ENCODE data around the gene GALE. TPM values are rescaled to one million over a fixed set of nuclear protein-coding genes. Genes with fewer than 3 reads are reported as not detected.

GALE gene
- total and polyA plus RNA-seq, 2 of the 13 experiments (the other 11 are each of a cell fraction or from before 2014, with no cell fraction given), result 85.2 to 88.4 TPM

DNA sequence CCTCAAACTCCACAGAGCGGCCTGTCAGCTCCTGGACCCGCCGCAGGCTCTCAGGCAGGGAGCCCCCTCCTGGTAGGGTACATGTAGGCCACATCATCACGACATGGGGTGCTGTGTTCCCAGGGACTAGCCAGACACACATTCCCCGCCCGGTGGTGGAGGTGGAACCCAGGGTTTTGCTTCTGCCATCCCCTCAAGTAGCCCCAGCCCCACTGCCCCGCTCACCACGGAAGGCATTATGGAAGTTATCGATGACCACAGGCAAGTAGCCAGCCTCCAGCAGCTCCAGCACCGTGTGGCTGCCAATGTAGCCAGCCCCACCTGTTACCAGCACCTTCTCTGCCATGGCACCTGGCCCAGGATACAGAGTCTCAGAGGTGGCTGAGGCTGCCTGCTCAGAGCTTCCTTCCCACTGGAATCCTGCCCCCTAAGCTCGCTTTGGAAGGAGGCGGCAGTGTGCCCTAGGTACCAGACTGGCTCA is 1.9 kb downstream of the GALE start (continued):
- TF ChIP-seq ERF (CRISPR knock-in tag; IDR thresholded peaks at IDR 0.05), result no peak
- TF ChIP-seq, protein P1, sequence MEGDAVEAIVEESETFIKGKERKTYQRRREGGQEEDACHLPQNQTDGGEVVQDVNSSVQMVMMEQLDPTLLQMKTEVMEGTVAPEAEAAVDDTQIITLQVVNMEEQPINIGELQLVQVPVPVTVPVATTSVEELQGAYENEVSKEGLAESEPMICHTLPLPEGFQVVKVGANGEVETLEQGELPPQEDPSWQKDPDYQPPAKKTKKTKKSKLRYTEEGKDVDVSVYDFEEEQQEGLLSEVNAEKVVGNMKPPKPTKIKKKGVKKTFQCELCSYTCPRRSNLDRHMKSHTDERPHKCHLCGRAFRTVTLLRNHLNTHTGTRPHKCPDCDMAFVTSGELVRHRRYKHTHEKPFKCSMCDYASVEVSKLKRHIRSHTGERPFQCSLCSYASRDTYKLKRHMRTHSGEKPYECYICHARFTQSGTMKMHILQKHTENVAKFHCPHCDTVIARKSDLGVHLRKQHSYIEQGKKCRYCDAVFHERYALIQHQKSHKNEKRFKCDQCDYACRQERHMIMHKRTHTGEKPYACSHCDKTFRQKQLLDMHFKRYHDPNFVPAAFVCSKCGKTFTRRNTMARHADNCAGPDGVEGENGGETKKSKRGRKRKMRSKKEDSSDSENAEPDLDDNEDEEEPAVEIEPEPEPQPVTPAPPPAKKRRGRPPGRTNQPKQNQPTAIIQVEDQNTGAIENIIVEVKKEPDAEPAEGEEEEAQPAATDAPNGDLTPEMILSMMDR (CRISPR knock-in tag; IDR thresholded peaks at IDR 0.05), result peak; percentile 48
- no peak for TF ChIP-seq SUZ12 (IDR thresholded peaks at IDR 0.05; ENCODE audit: low read depth, low read length)
- TF ChIP-seq ZNF138 (CRISPR knock-in tag; IDR thresholded peaks at IDR 0.05; ENCODE audit: low read depth), result no peak
- TF ChIP-seq ZNF563 (CRISPR knock-in tag; IDR thresholded peaks at IDR 0.05), result no peak
- no peak for TF ChIP-seq ZNF446 (CRISPR knock-in tag; IDR thresholded peaks at IDR 0.05)
- TF ChIP-seq KLF12 (CRISPR knock-in tag; IDR thresholded peaks at IDR 0.05; ENCODE audit: borderline replicate concordance), result no peak
- TF ChIP-seq, protein P2, sequence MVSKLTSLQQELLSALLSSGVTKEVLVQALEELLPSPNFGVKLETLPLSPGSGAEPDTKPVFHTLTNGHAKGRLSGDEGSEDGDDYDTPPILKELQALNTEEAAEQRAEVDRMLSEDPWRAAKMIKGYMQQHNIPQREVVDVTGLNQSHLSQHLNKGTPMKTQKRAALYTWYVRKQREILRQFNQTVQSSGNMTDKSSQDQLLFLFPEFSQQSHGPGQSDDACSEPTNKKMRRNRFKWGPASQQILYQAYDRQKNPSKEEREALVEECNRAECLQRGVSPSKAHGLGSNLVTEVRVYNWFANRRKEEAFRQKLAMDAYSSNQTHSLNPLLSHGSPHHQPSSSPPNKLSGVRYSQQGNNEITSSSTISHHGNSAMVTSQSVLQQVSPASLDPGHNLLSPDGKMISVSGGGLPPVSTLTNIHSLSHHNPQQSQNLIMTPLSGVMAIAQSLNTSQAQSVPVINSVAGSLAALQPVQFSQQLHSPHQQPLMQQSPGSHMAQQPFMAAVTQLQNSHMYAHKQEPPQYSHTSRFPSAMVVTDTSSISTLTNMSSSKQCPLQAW (CRISPR knock-in tag; IDR thresholded peaks at IDR 0.05), result no peak
- TF ChIP-seq KLF6 (CRISPR knock-in tag; IDR thresholded peaks at IDR 0.05), result no peak
- no peak for TF ChIP-seq ARNT (IDR thresholded peaks at IDR 0.05)
- no peak for TF ChIP-seq MAF1 (CRISPR knock-in tag; IDR thresholded peaks at IDR 0.05; ENCODE audit: borderline replicate concordance)
- no peak for TF ChIP-seq ZNF441 (CRISPR knock-in tag; IDR thresholded peaks at IDR 0.05; ENCODE audit: borderline replicate concordance)
- TF ChIP-seq NR2F1 (CRISPR knock-in tag; IDR thresholded peaks at IDR 0.05), result no peak
- TF ChIP-seq, protein P3, sequence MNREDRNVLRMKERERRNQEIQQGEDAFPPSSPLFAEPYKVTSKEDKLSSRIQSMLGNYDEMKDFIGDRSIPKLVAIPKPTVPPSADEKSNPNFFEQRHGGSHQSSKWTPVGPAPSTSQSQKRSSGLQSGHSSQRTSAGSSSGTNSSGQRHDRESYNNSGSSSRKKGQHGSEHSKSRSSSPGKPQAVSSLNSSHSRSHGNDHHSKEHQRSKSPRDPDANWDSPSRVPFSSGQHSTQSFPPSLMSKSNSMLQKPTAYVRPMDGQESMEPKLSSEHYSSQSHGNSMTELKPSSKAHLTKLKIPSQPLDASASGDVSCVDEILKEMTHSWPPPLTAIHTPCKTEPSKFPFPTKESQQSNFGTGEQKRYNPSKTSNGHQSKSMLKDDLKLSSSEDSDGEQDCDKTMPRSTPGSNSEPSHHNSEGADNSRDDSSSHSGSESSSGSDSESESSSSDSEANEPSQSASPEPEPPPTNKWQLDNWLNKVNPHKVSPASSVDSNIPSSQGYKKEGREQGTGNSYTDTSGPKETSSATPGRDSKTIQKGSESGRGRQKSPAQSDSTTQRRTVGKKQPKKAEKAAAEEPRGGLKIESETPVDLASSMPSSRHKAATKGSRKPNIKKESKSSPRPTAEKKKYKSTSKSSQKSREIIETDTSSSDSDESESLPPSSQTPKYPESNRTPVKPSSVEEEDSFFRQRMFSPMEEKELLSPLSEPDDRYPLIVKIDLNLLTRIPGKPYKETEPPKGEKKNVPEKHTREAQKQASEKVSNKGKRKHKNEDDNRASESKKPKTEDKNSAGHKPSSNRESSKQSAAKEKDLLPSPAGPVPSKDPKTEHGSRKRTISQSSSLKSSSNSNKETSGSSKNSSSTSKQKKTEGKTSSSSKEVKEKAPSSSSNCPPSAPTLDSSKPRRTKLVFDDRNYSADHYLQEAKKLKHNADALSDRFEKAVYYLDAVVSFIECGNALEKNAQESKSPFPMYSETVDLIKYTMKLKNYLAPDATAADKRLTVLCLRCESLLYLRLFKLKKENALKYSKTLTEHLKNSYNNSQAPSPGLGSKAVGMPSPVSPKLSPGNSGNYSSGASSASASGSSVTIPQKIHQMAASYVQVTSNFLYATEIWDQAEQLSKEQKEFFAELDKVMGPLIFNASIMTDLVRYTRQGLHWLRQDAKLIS (CRISPR knock-in tag; IDR thresholded peaks at IDR 0.05), result no peak
- TF ChIP-seq, protein P4, sequence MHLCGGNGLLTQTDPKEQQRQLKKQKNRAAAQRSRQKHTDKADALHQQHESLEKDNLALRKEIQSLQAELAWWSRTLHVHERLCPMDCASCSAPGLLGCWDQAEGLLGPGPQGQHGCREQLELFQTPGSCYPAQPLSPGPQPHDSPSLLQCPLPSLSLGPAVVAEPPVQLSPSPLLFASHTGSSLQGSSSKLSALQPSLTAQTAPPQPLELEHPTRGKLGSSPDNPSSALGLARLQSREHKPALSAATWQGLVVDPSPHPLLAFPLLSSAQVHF (CRISPR knock-in tag; IDR thresholded peaks at IDR 0.05), result no peak
- no peak for TF ChIP-seq CCDC6 (CRISPR knock-in tag; IDR thresholded peaks at IDR 0.05)
- TF ChIP-seq ZNF790 (CRISPR knock-in tag; IDR thresholded peaks at IDR 0.05; ENCODE audit: borderline replicate concordance), result no peak
- TF ChIP-seq ZMAT3 (CRISPR knock-in tag; conservative IDR thresholded peaks at IDR 0.05), result 0 out of 2 replicates have a peak, but pooled peaks have one; percentile 13
- TF ChIP-seq, protein P5, sequence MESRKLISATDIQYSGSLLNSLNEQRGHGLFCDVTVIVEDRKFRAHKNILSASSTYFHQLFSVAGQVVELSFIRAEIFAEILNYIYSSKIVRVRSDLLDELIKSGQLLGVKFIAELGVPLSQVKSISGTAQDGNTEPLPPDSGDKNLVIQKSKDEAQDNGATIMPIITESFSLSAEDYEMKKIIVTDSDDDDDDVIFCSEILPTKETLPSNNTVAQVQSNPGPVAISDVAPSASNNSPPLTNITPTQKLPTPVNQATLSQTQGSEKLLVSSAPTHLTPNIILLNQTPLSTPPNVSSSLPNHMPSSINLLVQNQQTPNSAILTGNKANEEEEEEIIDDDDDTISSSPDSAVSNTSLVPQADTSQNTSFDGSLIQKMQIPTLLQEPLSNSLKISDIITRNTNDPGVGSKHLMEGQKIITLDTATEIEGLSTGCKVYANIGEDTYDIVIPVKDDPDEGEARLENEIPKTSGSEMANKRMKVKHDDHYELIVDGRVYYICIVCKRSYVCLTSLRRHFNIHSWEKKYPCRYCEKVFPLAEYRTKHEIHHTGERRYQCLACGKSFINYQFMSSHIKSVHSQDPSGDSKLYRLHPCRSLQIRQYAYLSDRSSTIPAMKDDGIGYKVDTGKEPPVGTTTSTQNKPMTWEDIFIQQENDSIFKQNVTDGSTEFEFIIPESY (CRISPR knock-in tag; IDR thresholded peaks at IDR 0.05), result peak; percentile 91
- TF ChIP-seq MZF1 (CRISPR knock-in tag; IDR thresholded peaks at IDR 0.05; ENCODE audit: borderline replicate concordance), result no peak
- TF ChIP-seq SP140L (CRISPR knock-in tag; IDR thresholded peaks at IDR 0.05; ENCODE audit: borderline replicate concordance), result no peak
